Cardiac fibroblast (primary cell): ENCODE results near the gene CEP68.

Experiments used
- DNase-seq, 2 donors: peaks; one replicate each; pipeline versions ENCODE4 v3.0.0 to v3.0.0-alpha.2; 2010; ENCODE audit warnings: low read depth in 2 of 2
- H3K4me3 ChIP-seq, 2 donors: replicated peaks in 1 of 2; 1 replicate in 1 of 2; 2 replicates in 1 of 2; pipeline ENCODE4 v1.5.1; 2011; ENCODE audit warnings: low read depth in 2 of 2, low read length in 2 of 2, mild to moderate bottlenecking in 2 of 2, moderate library complexity in 1 of 2
- CTCF ChIP-seq: IDR thresholded peaks from one replicate; pipeline ENCODE4 v1.5.1; 2011; ENCODE audit warnings: low read depth, mild to moderate bottlenecking, low read length, inconsistent platforms

CEP68 gene

GRCh38 chr2:65024149-65024829, 31.9 kb upstream of the CEP68 start:
- TF ChIP-seq CTCF = no peak
- no peak overlapping the region for H3K4me3 ChIP-seq
- DNase-seq = peak; percentile 56 to 91

GRCh38 chr2:65025453-65026123, 30.6 kb upstream of the CEP68 start:
- no peak for TF ChIP-seq CTCF
- no peak overlapping the region for H3K4me3 ChIP-seq
- no peak for DNase-seq

GRCh38 chr2:65026154-65026553, 30.1 kb upstream of the CEP68 start:
- H3K4me3 ChIP-seq = no peak overlapping the region
- TF ChIP-seq CTCF = no peak
- DNase-seq = no peak

- no peak overlapping the region for H3K4me3 ChIP-seq
- no peak for TF ChIP-seq CTCF
- DNase-seq = no peak
These were observed 29.3 kb upstream of the CEP68 start for GRCh38 chr2:65026704-65027464.

GRCh38 chr2:65027616-65028244, 28.5 kb upstream of the CEP68 start:
- no peak for TF ChIP-seq CTCF
- H3K4me3 ChIP-seq = no peak overlapping the region
- peak in 1 of 2 donors; percentile 39 for DNase-seq

GRCh38 chr2:65030476-65031332, 25.5 kb upstream of the CEP68 start:
- DNase-seq = no peak
- TF ChIP-seq CTCF = no peak
- no peak overlapping the region for H3K4me3 ChIP-seq
